DOHH2 (cell line): Measurements from ENCODE around the gene LAMA2.

ENCODE experiments used
- H3F3A ChIP-seq: fragments of 200-600 bp; sonication (generic), shearing (Covaris generic); 2 replicates; pipeline ENCODE4 v1.6.0; 2016; ENCODE audit warnings: antibody characterized with exemption, mild to moderate bottlenecking; ENCODE audit not compliant: control insufficient read depth, insufficient read depth
- H3K27ac ChIP-seq: fragments of 200-600 bp; sonication (generic); 2 replicates; pipeline ENCODE4 v1.5.1; 2014; ENCODE audit warnings: low read depth, mild to moderate bottlenecking, low read length, moderate library complexity
- H3K27me3 ChIP-seq: fragments of 200-600 bp; sonication (generic); 2 replicates; pipeline ENCODE4 v1.6.1; 2014; ENCODE audit warnings: mild to moderate bottlenecking, low read length, mixed read lengths; ENCODE audit not compliant: control insufficient read depth
- H3K36me3 ChIP-seq: fragments of 200-600 bp; sonication (generic); 2 replicates; pipeline ENCODE4 v1.6.1; 2014; ENCODE audit warnings: mild to moderate bottlenecking, low read length, moderate library complexity, mixed read lengths; ENCODE audit not compliant: control insufficient read depth
- H3K4me1 ChIP-seq: fragments of 200-600 bp; sonication (generic); 2 replicates; pipeline ENCODE4 v1.6.1; 2014; ENCODE audit warnings: mild to moderate bottlenecking, low read length, mixed read lengths; ENCODE audit not compliant: control insufficient read depth
- H3K4me2 ChIP-seq: fragments of 200-600 bp; sonication (generic); 2 replicates; pipeline ENCODE4 v1.6.0; 2014; ENCODE audit warnings: mild to moderate bottlenecking, low read length, moderate library complexity
- H3K4me3 ChIP-seq: fragments of 200-600 bp; sonication (generic); 2 replicates; pipeline ENCODE4 v1.5.1; 2014; ENCODE audit warnings: mild to moderate bottlenecking, low read length, mixed read lengths
- H3K79me2 ChIP-seq: fragments of 200-600 bp; sonication (generic); 2 replicates; pipeline ENCODE4 v1.6.1; 2014; ENCODE audit warnings: mild to moderate bottlenecking, low read length, mixed read lengths; ENCODE audit not compliant: control insufficient read depth
- H3K9me2 ChIP-seq: fragments of 200-600 bp; sonication (generic); replicated peaks from 2 replicates; pipeline ENCODE4 v1.6.1; 2014; ENCODE audit warnings: mild to moderate bottlenecking, low read length, mixed read lengths; ENCODE audit not compliant: control insufficient read depth
- H3K9me3 ChIP-seq: fragments of 200-600 bp; sonication (generic); 2 replicates; pipeline ENCODE4 v1.6.1; 2014; ENCODE audit warnings: antibody characterized with exemption, low read length, mixed read lengths; ENCODE audit not compliant: control insufficient read depth, insufficient read depth
- H4K20me1 ChIP-seq: fragments of 200-600 bp; sonication (generic); 2 replicates; pipeline ENCODE4 v1.6.0; 2014; ENCODE audit warnings: low read depth, mild to moderate bottlenecking, antibody characterized with exemption, low read length, moderate library complexity; ENCODE audit not compliant: control insufficient read depth, insufficient read depth
- EZH2phosphoT487 ChIP-seq: fragments of 200-600 bp; sonication (generic); IDR thresholded peaks from 2 replicates; pipeline ENCODE4 v1.6.1; 2017; ENCODE audit warnings: borderline replicate concordance, mild to moderate bottlenecking, antibody characterized with exemption, low read length, moderate library complexity, mixed read lengths
- TF ChIP-seq, protein P1 (sequence below): fragments of 200-600 bp; sonication (generic); IDR thresholded peaks from one replicate; pipeline ENCODE4 v1.5.1; 2014; ENCODE audit warnings: antibody characterized with exemption, mild to moderate bottlenecking, low read depth, low read length; ENCODE audit not compliant: poor library complexity, severe bottlenecking

Gene LAMA2

DNA sequence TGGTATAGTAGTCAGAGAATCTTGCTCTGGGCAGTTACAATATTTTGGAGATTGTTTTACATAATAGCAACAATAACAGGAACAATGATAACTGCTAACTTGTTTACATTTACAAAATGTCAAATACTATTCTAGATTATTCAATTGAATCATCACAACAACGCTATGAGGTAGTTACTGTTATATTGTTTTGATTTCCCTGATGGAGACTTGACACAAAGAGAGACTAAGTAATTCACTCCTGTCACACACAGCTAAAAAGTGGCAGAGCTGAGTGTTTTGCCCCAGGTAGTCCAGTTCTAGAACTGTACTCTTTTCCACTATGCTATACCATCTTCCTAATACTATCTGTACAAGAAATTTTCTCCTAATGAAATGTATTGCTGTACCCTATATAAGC lies 356.1 kb downstream of the LAMA2 start:
- Histone ChIP-seq H3F3A (no peaks in the 10 kb centered on the region), H3K4me2 (no peak overlapping the region), H3K27me3 (no peaks in the 10 kb centered on the region), H3K27ac (no peak overlapping the region), H3K4me1 (0 out of 2 replicates have a peak, but pooled peaks cover under 1% of the 10 kb centered on the region), H3K9me2 (no peaks in the 10 kb centered on the region), H3K9me3 (no peaks in the 10 kb centered on the region), H3K79me2 (no peaks in the 10 kb centered on the region), H3K36me3 (no peaks in the 10 kb centered on the region), H4K20me1 (no peaks in the 10 kb centered on the region), H3K4me3 (no peak overlapping the region)
- no peak for TF ChIP-seq EZH2phosphoT487
- TF ChIP-seq, protein P1, sequence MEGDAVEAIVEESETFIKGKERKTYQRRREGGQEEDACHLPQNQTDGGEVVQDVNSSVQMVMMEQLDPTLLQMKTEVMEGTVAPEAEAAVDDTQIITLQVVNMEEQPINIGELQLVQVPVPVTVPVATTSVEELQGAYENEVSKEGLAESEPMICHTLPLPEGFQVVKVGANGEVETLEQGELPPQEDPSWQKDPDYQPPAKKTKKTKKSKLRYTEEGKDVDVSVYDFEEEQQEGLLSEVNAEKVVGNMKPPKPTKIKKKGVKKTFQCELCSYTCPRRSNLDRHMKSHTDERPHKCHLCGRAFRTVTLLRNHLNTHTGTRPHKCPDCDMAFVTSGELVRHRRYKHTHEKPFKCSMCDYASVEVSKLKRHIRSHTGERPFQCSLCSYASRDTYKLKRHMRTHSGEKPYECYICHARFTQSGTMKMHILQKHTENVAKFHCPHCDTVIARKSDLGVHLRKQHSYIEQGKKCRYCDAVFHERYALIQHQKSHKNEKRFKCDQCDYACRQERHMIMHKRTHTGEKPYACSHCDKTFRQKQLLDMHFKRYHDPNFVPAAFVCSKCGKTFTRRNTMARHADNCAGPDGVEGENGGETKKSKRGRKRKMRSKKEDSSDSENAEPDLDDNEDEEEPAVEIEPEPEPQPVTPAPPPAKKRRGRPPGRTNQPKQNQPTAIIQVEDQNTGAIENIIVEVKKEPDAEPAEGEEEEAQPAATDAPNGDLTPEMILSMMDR: no peak

DNA sequence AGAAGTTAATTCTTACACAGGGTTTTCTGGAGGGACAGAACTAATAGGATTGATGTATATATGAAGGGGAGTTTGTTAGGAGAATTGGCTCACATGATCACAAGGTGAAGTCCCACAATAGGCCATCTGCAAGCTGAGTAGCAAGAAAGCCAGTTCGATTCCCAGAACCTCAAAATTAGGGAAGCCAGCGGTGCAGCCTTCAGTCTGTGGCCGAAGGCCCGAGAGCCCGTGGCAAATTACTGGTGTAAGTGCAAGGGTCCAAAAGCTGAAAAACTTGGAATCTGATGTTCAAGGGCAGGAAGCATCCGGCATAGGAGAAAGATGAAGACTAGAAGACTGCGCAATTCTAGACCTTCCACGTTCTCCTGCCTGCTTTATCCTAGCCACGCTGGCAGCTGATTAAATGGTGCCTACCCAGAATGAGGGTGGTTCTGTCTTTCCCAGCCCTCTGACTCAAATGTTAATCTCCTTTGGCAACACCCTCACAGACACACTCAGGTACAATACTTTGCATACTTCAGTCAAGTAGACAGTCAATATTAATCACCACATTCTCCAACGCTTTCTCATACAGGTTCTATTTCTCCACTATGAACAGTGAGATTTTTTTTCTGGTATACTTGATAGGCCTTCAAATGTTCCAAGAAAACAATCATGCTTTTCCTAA lies 357.0 kb downstream of the LAMA2 start:
- Histone ChIP-seq H4K20me1 (no peaks in the 10 kb centered on the region), H3K9me3 (no peaks in the 10 kb centered on the region), H3K79me2 (no peaks in the 10 kb centered on the region), H3K9me2 (no peaks in the 10 kb centered on the region), H3K4me1 (no peaks in the 10 kb centered on the region), H3K36me3 (no peaks in the 10 kb centered on the region), H3F3A (no peaks in the 10 kb centered on the region), H3K4me3 (no peak overlapping the region), H3K4me2 (no peak overlapping the region), H3K27me3 (no peaks in the 10 kb centered on the region), H3K27ac (no peak overlapping the region)
- TF ChIP-seq, protein P1: no peak
- no peak for TF ChIP-seq EZH2phosphoT487

DNA sequence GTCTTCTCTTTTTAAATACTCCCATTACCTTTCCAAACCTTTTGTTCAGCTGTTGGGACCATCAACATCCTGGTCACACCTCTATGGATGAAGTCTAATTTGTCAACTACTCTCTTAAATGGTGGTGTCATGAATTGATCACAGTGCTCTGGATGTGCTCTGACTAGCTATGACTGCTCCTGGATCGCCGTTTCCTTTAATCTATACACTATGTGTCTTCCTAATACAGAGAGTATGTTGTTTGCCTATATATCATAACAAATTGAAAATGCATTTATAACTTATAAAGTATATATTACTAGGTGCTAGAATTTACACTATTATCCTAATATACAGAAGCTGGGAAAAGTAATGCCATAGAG lies 357.5 kb downstream of the LAMA2 start:
- H3K27ac ChIP-seq: no peak overlapping the region
- TF ChIP-seq EZH2phosphoT487: no peak
- TF ChIP-seq, protein P1: no peak
- H3K79me2 ChIP-seq: no peaks in the 10 kb centered on the region
- no peak overlapping the region for H3K4me3 ChIP-seq
- H3K4me2 ChIP-seq: no peak overlapping the region
- H3K9me3 ChIP-seq: no peaks in the 10 kb centered on the region
- H3F3A ChIP-seq: no peaks in the 10 kb centered on the region
- no peaks in the 10 kb centered on the region for H3K36me3 ChIP-seq
- H3K27me3 ChIP-seq: no peaks in the 10 kb centered on the region
- H3K9me2 ChIP-seq: no peaks in the 10 kb centered on the region
- H3K4me1 ChIP-seq: no peaks in the 10 kb centered on the region
- no peaks in the 10 kb centered on the region for H4K20me1 ChIP-seq
